Esophagus muscularis mucosa (tissue), 4 donors: Measurements from ENCODE around the gene GPC4. TPM values are rescaled to one million over a fixed set of nuclear protein-coding genes. Genes with fewer than 3 reads are reported as not detected.

Experiments
- DNase-seq: peaks from one replicate; pipeline ENCODE4 v3.0.0-alpha.2; 2017; ENCODE audit errors: extremely low spot score
- H3K27ac ChIP-seq, 4 donors: fragments of 200-600 bp; sonication (generic); replicated peaks in 1 of 4; 1 replicate in 3 of 4; 2 replicates in 1 of 4; pipeline ENCODE4 v1.5.1; 2016 to 2019; ENCODE audit warnings: mild to moderate bottlenecking in 1 of 4
- H3K27me3 ChIP-seq, 4 donors: fragments of 200-600 bp; sonication (generic); one replicate each; pipeline versions ENCODE4 v1.5.1 to v1.6.0; 2016 to 2019
- H3K36me3 ChIP-seq, 4 donors: fragments of 200-600 bp; sonication (generic); one replicate each; pipeline ENCODE4 v1.5.1; 2016 to 2019
- H3K4me1 ChIP-seq, 4 donors: fragments of 200-600 bp; sonication (generic); one replicate each; pipeline ENCODE4 v1.5.1; 2016 to 2019
- H3K4me3 ChIP-seq, 4 donors: fragments of 200-600 bp; sonication (generic); 1 replicate in 2 of 4; 2 replicates in 2 of 4; pipeline ENCODE4 v1.5.1; 2016 to 2019; ENCODE audit warnings: mild to moderate bottlenecking in 4 of 4, moderate library complexity in 1 of 4
- H3K9me3 ChIP-seq, 4 donors: fragments of 200-600 bp; sonication (generic); 1 replicate in 3 of 4; 2 replicates in 1 of 4; pipeline ENCODE4 v1.5.1; 2016 to 2019
- CTCF ChIP-seq, 3 experiments: fragments of 200-600 bp in 2 of 3; fragments of 450-650 bp in 1 of 3; sonication (generic) in 2 of 3; IDR thresholded peaks; one replicate each; pipeline ENCODE4 v1.5.1; 2017 to 2019; ENCODE audit warnings: antibody characterized with exemption in 3 of 3, mild to moderate bottlenecking in 2 of 3, moderate library complexity in 1 of 3
- EP300 ChIP-seq: sonication (generic); formaldehyde crosslinking; IDR thresholded peaks from one replicate; pipeline ENCODE4 v1.6.1; 2017; ENCODE audit warnings: antibody characterized with exemption
- POLR2A ChIP-seq: fragments of 450-650 bp; IDR thresholded peaks from one replicate; pipeline ENCODE4 v1.6.1; 2017; ENCODE audit warnings: antibody characterized with exemption, moderate library complexity, mild to moderate bottlenecking, low read depth
- POLR2AphosphoS5 ChIP-seq, 2 donors: sonication (generic); formaldehyde crosslinking; IDR thresholded peaks; one replicate each; pipeline ENCODE4 v1.6.1; 2017; ENCODE audit warnings: antibody characterized with exemption in 2 of 2
- WGBS: methylation state at CpG from one replicate; pipeline ENCODE4 v1.1.5; 2018; 5-methylcytosine and 5-hydroxymethylcytosine counted together
- intact Hi-C: fragments of 100-400 bp; cut with DNase I; formaldehyde crosslinking; loops from one replicate; pipeline ENCODE4 v1.15.1; 2023
- total RNA-seq, 4 donors: library from RNA; depleted of rRNA; stranded (reverse); fragments of >200 nt; gene quantifications; one replicate each; pipeline versions ENCODE4 v1.1.0 to v1.2.1, GENCODE V29; 2016

GPC4 gene
- total RNA-seq, 4 donors from 2014 or later, result 54.3 to 91.2 (median 80.3) TPM

DNA sequence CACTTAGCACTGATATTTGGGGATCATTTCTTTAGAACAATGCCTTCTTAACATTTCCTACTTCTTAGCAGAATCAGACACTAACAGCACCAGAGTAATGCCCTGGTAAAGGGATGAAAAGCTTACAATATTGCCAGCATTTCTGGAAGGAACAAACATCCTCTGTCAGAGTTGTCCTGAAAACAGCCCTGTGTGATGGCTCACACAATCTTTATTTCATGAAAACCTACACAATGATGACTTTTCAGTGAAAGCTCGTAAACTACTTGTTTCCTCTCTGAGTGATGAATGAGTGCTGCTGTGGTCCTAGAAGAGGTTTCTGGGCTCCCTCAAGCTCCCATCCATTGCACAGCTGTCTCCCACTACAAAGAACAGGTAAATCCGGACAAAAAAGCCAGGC, 52.8 kb downstream of the GPC4 start:
- no peak for DNase-seq
- Histone ChIP-seq H3K36me3 (no peaks in the 10 kb centered on the region), H3K4me3 (no peak overlapping the region), H3K4me1 (peaks cover 0 to 70% (median 48%) of the 10 kb centered on the region in 4 donors), H3K9me3 (no peaks in the 10 kb centered on the region), H3K27me3 (no peaks in the 10 kb centered on the region), H3K27ac (peak overlapping the region in 1 of 4 donors; percentile 42)
- 56% methylated on average over 2 of the region's 2 CpGs for WGBS
- intact Hi-C loops, result no loop called here
- TF ChIP-seq POLR2AphosphoS5 (IDR thresholded peaks at IDR 0.05), result no peak
- no peak for TF ChIP-seq POLR2A
- TF ChIP-seq EP300, result no peak
- TF ChIP-seq CTCF (IDR thresholded peaks at IDR 0.05), result no peak

GRCh38 chrX:133359466-133359865, 55.8 kb downstream of the GPC4 start:
- no peaks in the 10 kb centered on the region for H3K36me3 ChIP-seq
- intact Hi-C loops, result no loop called here

DNA sequence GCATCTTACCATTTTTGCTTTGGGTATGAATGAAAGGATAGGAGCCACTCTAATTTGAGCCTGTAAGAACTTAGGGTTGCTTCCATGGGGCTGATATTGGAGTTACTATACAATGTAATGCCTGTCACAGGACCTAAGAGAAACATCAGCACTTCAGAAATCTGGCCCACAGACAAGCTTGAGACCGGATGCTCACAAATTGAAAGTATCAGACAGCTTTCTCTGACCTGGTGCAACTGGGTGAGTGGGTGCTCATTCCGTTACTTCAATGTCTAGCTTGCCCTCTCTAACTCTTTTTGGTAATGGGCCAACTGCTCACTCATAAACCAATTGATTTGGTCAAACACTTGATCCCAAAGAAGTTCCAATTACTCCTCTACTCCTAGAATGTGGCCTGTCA, 62.1 kb downstream of the GPC4 start:
- Histone ChIP-seq H3K36me3 (no peaks in the 10 kb centered on the region), H3K4me3 (no peak overlapping the region), H3K27me3 (no peaks in the 10 kb centered on the region), H3K27ac (no peak overlapping the region), H3K4me1 (peaks cover 0 to 46% (median 29%) of the 10 kb centered on the region in 4 donors), H3K9me3 (no peaks in the 10 kb centered on the region)
- TF ChIP-seq CTCF (IDR thresholded peaks at IDR 0.05) (no peak), EP300 (no peak), POLR2A (no peak), POLR2AphosphoS5 (IDR thresholded peaks at IDR 0.05) (no peak)
- intact Hi-C loops, result no loop called here
- 61% methylated on average over 2 of the region's 2 CpGs for WGBS
- no peak for DNase-seq

More at GRCh38 chrX:133359466-133359865, 55.8 kb downstream of the GPC4 start:
- no peaks in the 10 kb centered on the region for H3K9me3 ChIP-seq
- WGBS, result 66% methylated on average over 2 of the region's 2 CpGs
- H3K4me3 ChIP-seq, result no peak overlapping the region
- H3K4me1 ChIP-seq, result peaks cover 0 to 46% (median 23%) of the 10 kb centered on the region in 4 donors
- TF ChIP-seq EP300, result no peak
- TF ChIP-seq POLR2A, result no peak
- no peak for TF ChIP-seq POLR2AphosphoS5 (IDR thresholded peaks at IDR 0.05)
- no peak for TF ChIP-seq CTCF (IDR thresholded peaks at IDR 0.05)
- no peaks in the 10 kb centered on the region for H3K27me3 ChIP-seq
- no peak overlapping the region for H3K27ac ChIP-seq
- DNase-seq, result no peak

GRCh38 chrX:133350751-133351150, 64.5 kb downstream of the GPC4 start:
- TF ChIP-seq CTCF (IDR thresholded peaks at IDR 0.05) (no peak), EP300 (no peak), POLR2AphosphoS5 (IDR thresholded peaks at IDR 0.05) (no peak), POLR2A (no peak)
- no peaks in the 10 kb centered on the region for H3K9me3 ChIP-seq
- H3K36me3 ChIP-seq, result no peaks in the 10 kb centered on the region
- no peak for DNase-seq
- H3K27me3 ChIP-seq, result no peaks in the 10 kb centered on the region
- WGBS, result 31% methylated on average over 1 of the region's 1 CpG
- intact Hi-C loops, result no loop called here
- no peak overlapping the region for H3K4me3 ChIP-seq
- H3K4me1 ChIP-seq, result peaks cover 0 to 51% (median 35%) of the 10 kb centered on the region in 4 donors
- H3K27ac ChIP-seq, result no peak overlapping the region

- H3K36me3 ChIP-seq, result no peaks in the 10 kb centered on the region
- intact Hi-C loops, result no loop called here
- WGBS, result 48% methylated on average over 3 of the region's 3 CpGs
These were observed 69.3 kb downstream of the GPC4 start for GRCh38 chrX:133346026-133346425.

More at GRCh38 chrX:133346026-133346425, 69.3 kb downstream of the GPC4 start:
- TF ChIP-seq EP300, result no peak
- no peak for TF ChIP-seq CTCF (IDR thresholded peaks at IDR 0.05)
- no peak for TF ChIP-seq POLR2AphosphoS5 (IDR thresholded peaks at IDR 0.05)
- no peak for TF ChIP-seq POLR2A
- H3K27ac ChIP-seq, result no peak overlapping the region
- peaks cover 0 to 69% (median 43%) of the 10 kb centered on the region in 4 donors for H3K4me1 ChIP-seq
- H3K27me3 ChIP-seq, result no peaks in the 10 kb centered on the region
- DNase-seq, result no peak
- H3K4me3 ChIP-seq, result no peak overlapping the region
- no peaks in the 10 kb centered on the region for H3K9me3 ChIP-seq
